WTC11 (cell line): ENCODE results near the gene DYSF. TPM values are rescaled to one million over a fixed set of nuclear protein-coding genes. Genes with fewer than 3 reads are reported as not detected.

ENCODE experiments used
- ATAC-seq: fragments of 200-7000 bp; cut with Tn5 transposase; 2 replicates; pipeline ENCODE4 v1.10.0; 2021; ENCODE audit warnings: mild to moderate bottlenecking, moderate library complexity
- CTCF ChIA-PET: fragments of 300-600 bp; sonication (Branson Sonifier 250); formaldehyde crosslinking; loops from one replicate; lab custom pipeline; 2021; ENCODE audit warnings: antibody characterized with exemption; lab: Charles Lee
- POLR2A ChIA-PET: fragments of 350-600 bp; sonication (Branson Sonifier 250); formaldehyde crosslinking; loops from one replicate; lab custom pipeline; 2021; ENCODE audit warnings: antibody characterized with exemption; lab: Charles Lee
- DNase-seq: peaks from one replicate; pipeline ENCODE4 v3.0.0; 2021; ENCODE audit warnings: low spot score
- H3K27ac Mint-ChIP-seq: 2 replicates; pipeline ENCODE4 v1.8.0; 2021; ENCODE audit warnings: mixed read lengths
- H3K27me3 Mint-ChIP-seq: 2 replicates; pipeline ENCODE4 v1.8.0; 2021; ENCODE audit warnings: low read depth, mild to moderate bottlenecking, moderate library complexity, mixed read lengths
- H3K36me3 Mint-ChIP-seq: 2 replicates; pipeline ENCODE4 v1.8.0; 2021; ENCODE audit warnings: mixed read lengths
- H3K4me1 Mint-ChIP-seq: 2 replicates; pipeline ENCODE4 v1.8.0; 2022; ENCODE audit warnings: mixed read lengths
- H3K4me3 Mint-ChIP-seq: 2 replicates; pipeline ENCODE4 v1.8.0; 2021; ENCODE audit warnings: mild to moderate bottlenecking, moderate library complexity, mixed read lengths
- H3K9me3 Mint-ChIP-seq: 2 replicates; pipeline ENCODE4 v1.8.0; 2021; ENCODE audit warnings: mixed read lengths
- ESRRA ChIP-seq: sonication (generic); formaldehyde crosslinking; IDR thresholded peaks from 2 replicates; pipeline ENCODE4 v1.8.1; 2022; ENCODE audit warnings: mild to moderate bottlenecking, missing genetic modification reagents, borderline replicate concordance
- FOXP1 ChIP-seq: sonication (generic); formaldehyde crosslinking; IDR thresholded peaks from 2 replicates; pipeline ENCODE4 v1.8.0; 2022; ENCODE audit warnings: missing genetic modification reagents, mild to moderate bottlenecking, moderate library complexity, borderline replicate concordance
- GTF2I ChIP-seq: fragments of 250-450 bp; sonication (Bioruptor Pico); conservative IDR thresholded peaks from 2 replicates; pipeline ENCODE4 v1.4.0; 2021; ENCODE audit warnings: mild to moderate bottlenecking
- HMGA2 ChIP-seq: fragments of 250-450 bp; sonication (Bioruptor Pico); IDR thresholded peaks from 2 replicates; pipeline ENCODE4 v1.4.0; 2021; ENCODE audit warnings: mild to moderate bottlenecking, moderate library complexity
- KAT7 ChIP-seq: sonication (generic); formaldehyde crosslinking; IDR thresholded peaks from 2 replicates; pipeline ENCODE4 v1.8.1; 2023; ENCODE audit warnings: missing genetic modification reagents, mild to moderate bottlenecking, borderline replicate concordance
- NR1H2 ChIP-seq: sonication (generic); formaldehyde crosslinking; IDR thresholded peaks from 2 replicates; pipeline ENCODE4 v1.9.0; 2021; ENCODE audit warnings: mild to moderate bottlenecking, moderate library complexity, missing genetic modification reagents
- NR2C2 ChIP-seq: sonication (generic); formaldehyde crosslinking; IDR thresholded peaks from 2 replicates; pipeline ENCODE4 v1.8.0; 2022; ENCODE audit warnings: mild to moderate bottlenecking, missing genetic modification reagents
- NR3C1 ChIP-seq: sonication (generic); formaldehyde crosslinking; conservative IDR thresholded peaks from 2 replicates; pipeline ENCODE4 v1.8.1; 2023; ENCODE audit warnings: low read depth, mild to moderate bottlenecking, missing genetic modification reagents
- RELA ChIP-seq: sonication (generic); formaldehyde crosslinking; IDR thresholded peaks from 2 replicates; pipeline ENCODE4 v1.8.1; 2022; ENCODE audit warnings: missing genetic modification reagents, mild to moderate bottlenecking, borderline replicate concordance
- SOX15 ChIP-seq: fragments of 250-450 bp; sonication (Bioruptor Pico); IDR thresholded peaks from 2 replicates; pipeline ENCODE4 v1.9.0; 2021; ENCODE audit warnings: mild to moderate bottlenecking
- TCF7 ChIP-seq: sonication (generic); formaldehyde crosslinking; IDR thresholded peaks from 2 replicates; pipeline ENCODE4 v1.8.0; 2022; ENCODE audit warnings: mild to moderate bottlenecking, low read depth, missing genetic modification reagents, moderate library complexity
- TEAD1 ChIP-seq: sonication (generic); formaldehyde crosslinking; IDR thresholded peaks from 2 replicates; pipeline ENCODE4 v1.8.0; 2022; ENCODE audit warnings: mild to moderate bottlenecking, missing genetic modification reagents
- ZNF121 ChIP-seq: sonication (generic); formaldehyde crosslinking; IDR thresholded peaks from 2 replicates; pipeline ENCODE4 v1.8.0; 2023; ENCODE audit warnings: missing genetic modification reagents
- ZNF138 ChIP-seq: sonication (generic); formaldehyde crosslinking; conservative IDR thresholded peaks from 2 replicates; pipeline ENCODE4 v1.8.1; 2022; ENCODE audit warnings: mild to moderate bottlenecking, moderate library complexity, missing genetic modification reagents
- ZNF423 ChIP-seq: fragments of 250-450 bp; sonication (Bioruptor Pico); IDR thresholded peaks from 2 replicates; pipeline ENCODE4 v2.1.2; 2022; ENCODE audit warnings: mild to moderate bottlenecking, moderate library complexity
- ZNF671 ChIP-seq: fragments of 250-450 bp; sonication (Bioruptor Pico); IDR thresholded peaks from 2 replicates; pipeline ENCODE4 v1.8.0; 2021; ENCODE audit warnings: mild to moderate bottlenecking
- total RNA-seq: library from RNA; stranded (reverse); gene quantifications from 3 replicates; pipeline ENCODE4 v1.2.3, GENCODE V29; 2021
- TF ChIP-seq, protein P1 (sequence below): sonication (generic); formaldehyde crosslinking; IDR thresholded peaks from 2 replicates; pipeline ENCODE4 v1.8.0; 2022; ENCODE audit warnings: mild to moderate bottlenecking, missing genetic modification reagents
- TF ChIP-seq, protein P2 (sequence below): sonication (generic); formaldehyde crosslinking; conservative IDR thresholded peaks from 2 replicates; pipeline ENCODE4 v1.8.1; 2022; ENCODE audit warnings: mild to moderate bottlenecking, missing genetic modification reagents
- TF ChIP-seq, protein P3 (sequence below): fragments of 250-450 bp; sonication (Bioruptor Pico); IDR thresholded peaks from 2 replicates; pipeline ENCODE4 v1.9.0; 2021; ENCODE audit warnings: mild to moderate bottlenecking
- TF ChIP-seq, protein P4 (sequence below): fragments of 250-450 bp; sonication (Bioruptor Pico); IDR thresholded peaks from 2 replicates; pipeline ENCODE4 v1.9.0; 2021; ENCODE audit warnings: mild to moderate bottlenecking
- TF ChIP-seq, protein P5 (sequence below): fragments of 250-450 bp; sonication (Bioruptor Pico); IDR thresholded peaks from 2 replicates; pipeline ENCODE4 v2.1.2; 2022; ENCODE audit warnings: mild to moderate bottlenecking, moderate library complexity
- TF ChIP-seq, protein P6 (sequence below): sonication (generic); formaldehyde crosslinking; IDR thresholded peaks from 2 replicates; pipeline ENCODE4 v1.8.0; 2023; ENCODE audit warnings: mild to moderate bottlenecking, missing genetic modification reagents
- TF ChIP-seq, protein P7 (sequence below): fragments of 250-450 bp; sonication (Bioruptor Pico); conservative IDR thresholded peaks from 2 replicates; pipeline ENCODE4 v1.9.0; 2021; ENCODE audit warnings: mild to moderate bottlenecking
- TF ChIP-seq, protein P8 (sequence below): sonication (generic); formaldehyde crosslinking; IDR thresholded peaks from 2 replicates; pipeline ENCODE4 v1.8.1; 2023; ENCODE audit warnings: mild to moderate bottlenecking, missing genetic modification reagents

DYSF gene
- total RNA-seq, 1 experiment from 2014 or later, result 14.8 TPM

DNA sequence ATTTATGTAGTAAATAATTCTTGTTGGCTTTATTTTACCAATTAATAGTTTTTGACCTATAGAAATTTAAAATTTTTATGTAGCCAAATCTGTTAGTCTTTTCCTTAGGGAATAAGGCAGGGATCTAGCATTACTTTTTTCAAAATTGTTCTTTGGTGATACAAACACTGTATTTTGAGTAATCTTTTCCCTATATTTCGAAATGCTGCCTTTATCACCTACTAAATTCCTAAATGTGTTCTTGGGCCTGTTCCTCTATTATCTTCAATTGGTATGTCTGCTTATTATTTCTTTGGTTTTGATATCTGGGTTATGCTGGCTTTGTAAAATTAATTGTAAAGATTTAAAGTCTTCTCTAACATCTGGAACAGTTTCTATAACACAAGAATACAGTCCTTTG lies 87.5 kb downstream of the DYSF start:
- POLR2A ChIA-PET, result no interaction called here
- CTCF ChIA-PET, result no interaction called here
- ATAC-seq, result no peak
- no peak overlapping the region for H3K4me3 Mint-ChIP-seq
- no peak for DNase-seq
- TF ChIP-seq, protein P1, sequence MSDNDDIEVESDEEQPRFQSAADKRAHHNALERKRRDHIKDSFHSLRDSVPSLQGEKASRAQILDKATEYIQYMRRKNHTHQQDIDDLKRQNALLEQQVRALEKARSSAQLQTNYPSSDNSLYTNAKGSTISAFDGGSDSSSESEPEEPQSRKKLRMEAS (CRISPR knock-in tag), result no peak
- TF ChIP-seq ESRRA (CRISPR knock-in tag) (no peak), KAT7 (CRISPR knock-in tag) (no peak), NR1H2 (CRISPR knock-in tag) (no peak), NR3C1 (no peak), HMGA2 (CRISPR knock-in tag) (no peak), FOXP1 (no peak), SOX15 (no peak), RELA (CRISPR knock-in tag) (no peak), TCF7 (CRISPR knock-in tag) (no peak), GTF2I (CRISPR knock-in tag) (no peak), NR2C2 (CRISPR knock-in tag) (no peak), TEAD1 (CRISPR knock-in tag) (no peak), ZNF138 (CRISPR knock-in tag) (no peak), ZNF671 (no peak), ZNF423 (CRISPR knock-in tag) (no peak)
- TF ChIP-seq, protein P2, sequence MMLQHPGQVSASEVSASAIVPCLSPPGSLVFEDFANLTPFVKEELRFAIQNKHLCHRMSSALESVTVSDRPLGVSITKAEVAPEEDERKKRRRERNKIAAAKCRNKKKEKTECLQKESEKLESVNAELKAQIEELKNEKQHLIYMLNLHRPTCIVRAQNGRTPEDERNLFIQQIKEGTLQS (CRISPR knock-in tag), result no peak
- TF ChIP-seq, protein P3, sequence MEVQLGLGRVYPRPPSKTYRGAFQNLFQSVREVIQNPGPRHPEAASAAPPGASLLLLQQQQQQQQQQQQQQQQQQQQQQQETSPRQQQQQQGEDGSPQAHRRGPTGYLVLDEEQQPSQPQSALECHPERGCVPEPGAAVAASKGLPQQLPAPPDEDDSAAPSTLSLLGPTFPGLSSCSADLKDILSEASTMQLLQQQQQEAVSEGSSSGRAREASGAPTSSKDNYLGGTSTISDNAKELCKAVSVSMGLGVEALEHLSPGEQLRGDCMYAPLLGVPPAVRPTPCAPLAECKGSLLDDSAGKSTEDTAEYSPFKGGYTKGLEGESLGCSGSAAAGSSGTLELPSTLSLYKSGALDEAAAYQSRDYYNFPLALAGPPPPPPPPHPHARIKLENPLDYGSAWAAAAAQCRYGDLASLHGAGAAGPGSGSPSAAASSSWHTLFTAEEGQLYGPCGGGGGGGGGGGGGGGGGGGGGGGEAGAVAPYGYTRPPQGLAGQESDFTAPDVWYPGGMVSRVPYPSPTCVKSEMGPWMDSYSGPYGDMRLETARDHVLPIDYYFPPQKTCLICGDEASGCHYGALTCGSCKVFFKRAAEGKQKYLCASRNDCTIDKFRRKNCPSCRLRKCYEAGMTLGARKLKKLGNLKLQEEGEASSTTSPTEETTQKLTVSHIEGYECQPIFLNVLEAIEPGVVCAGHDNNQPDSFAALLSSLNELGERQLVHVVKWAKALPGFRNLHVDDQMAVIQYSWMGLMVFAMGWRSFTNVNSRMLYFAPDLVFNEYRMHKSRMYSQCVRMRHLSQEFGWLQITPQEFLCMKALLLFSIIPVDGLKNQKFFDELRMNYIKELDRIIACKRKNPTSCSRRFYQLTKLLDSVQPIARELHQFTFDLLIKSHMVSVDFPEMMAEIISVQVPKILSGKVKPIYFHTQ (CRISPR knock-in tag), result no peak
- TF ChIP-seq, protein P4, sequence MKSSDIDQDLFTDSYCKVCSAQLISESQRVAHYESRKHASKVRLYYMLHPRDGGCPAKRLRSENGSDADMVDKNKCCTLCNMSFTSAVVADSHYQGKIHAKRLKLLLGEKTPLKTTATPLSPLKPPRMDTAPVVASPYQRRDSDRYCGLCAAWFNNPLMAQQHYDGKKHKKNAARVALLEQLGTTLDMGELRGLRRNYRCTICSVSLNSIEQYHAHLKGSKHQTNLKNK (CRISPR knock-in tag), result no peak
- TF ChIP-seq, protein P5, sequence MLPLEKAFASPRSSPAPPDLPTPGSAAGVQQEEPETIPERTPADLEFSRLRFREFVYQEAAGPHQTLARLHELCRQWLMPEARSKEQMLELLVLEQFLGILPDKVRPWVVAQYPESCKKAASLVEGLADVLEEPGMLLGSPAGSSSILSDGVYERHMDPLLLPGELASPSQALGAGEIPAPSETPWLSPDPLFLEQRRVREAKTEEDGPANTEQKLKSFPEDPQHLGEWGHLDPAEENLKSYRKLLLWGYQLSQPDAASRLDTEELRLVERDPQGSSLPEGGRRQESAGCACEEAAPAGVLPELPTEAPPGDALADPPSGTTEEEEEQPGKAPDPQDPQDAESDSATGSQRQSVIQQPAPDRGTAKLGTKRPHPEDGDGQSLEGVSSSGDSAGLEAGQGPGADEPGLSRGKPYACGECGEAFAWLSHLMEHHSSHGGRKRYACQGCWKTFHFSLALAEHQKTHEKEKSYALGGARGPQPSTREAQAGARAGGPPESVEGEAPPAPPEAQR, result no peak
- peaks cover 19% of the 10 kb centered on the region for H3K9me3 Mint-ChIP-seq
- no peaks in the 10 kb centered on the region; the same call in none of the 2 replicates for H3K27me3 Mint-ChIP-seq
- H3K27ac Mint-ChIP-seq, result no peak overlapping the region
- H3K4me1 Mint-ChIP-seq, result no peaks in the 10 kb centered on the region
- H3K36me3 Mint-ChIP-seq, result peaks cover 21% of the 10 kb centered on the region

DNA sequence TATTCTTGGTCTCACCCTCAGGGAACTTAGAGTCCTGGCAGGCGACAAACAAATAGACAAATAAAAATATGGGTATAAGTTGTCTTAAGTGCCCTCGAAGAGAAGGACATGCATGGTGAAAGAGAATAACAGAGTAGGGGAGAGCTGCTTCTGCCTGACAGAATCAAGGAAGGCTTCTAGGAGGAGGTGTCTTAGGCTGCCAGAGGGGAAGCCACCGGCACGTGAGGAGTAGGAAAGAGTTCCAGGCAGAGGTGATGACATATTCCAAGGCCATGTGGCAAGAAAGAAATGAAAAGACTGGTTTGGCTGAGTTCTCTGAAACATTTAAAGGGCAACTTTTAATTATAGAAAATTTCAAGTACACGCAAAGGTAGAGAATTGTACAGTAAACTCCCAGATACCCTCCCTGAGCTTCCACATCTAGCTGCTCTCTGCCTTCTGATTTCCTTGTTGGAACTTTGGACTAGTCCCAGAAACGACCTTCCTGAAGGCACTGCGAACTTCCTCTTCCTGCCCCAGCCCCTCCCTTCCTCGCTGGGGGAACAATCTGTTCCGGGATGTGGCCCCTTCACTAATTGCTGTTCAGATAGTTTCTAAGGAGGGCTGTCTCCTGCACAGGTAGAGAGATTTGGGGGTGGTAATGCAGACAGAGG lies 91.7 kb downstream of the DYSF start:
- POLR2A ChIA-PET, result no interaction called here
- Mint-ChIP-seq H3K36me3 (peaks cover 21% of the 10 kb centered on the region), H3K27me3 (no peaks in the 10 kb centered on the region; the same call in none of the 2 replicates), H3K9me3 (peaks cover 26% of the 10 kb centered on the region), H3K27ac (no peak overlapping the region), H3K4me3 (no peak overlapping the region), H3K4me1 (no peaks in the 10 kb centered on the region)
- ATAC-seq (0 out of 2 replicates have a peak, but pooled peaks have one; percentile 11), DNase-seq (peak; percentile 5)
- CTCF ChIA-PET, result interaction anchor here (1.0 to 2.5 kb wide), 6 partner anchors 11 to 379 kb away, joined by 3 to 15 read pairs (median 7); no protein-coding TSS in a partner anchor
- no peak for TF ChIP-seq ZNF121 (CRISPR knock-in tag)
- TF ChIP-seq, protein P6, sequence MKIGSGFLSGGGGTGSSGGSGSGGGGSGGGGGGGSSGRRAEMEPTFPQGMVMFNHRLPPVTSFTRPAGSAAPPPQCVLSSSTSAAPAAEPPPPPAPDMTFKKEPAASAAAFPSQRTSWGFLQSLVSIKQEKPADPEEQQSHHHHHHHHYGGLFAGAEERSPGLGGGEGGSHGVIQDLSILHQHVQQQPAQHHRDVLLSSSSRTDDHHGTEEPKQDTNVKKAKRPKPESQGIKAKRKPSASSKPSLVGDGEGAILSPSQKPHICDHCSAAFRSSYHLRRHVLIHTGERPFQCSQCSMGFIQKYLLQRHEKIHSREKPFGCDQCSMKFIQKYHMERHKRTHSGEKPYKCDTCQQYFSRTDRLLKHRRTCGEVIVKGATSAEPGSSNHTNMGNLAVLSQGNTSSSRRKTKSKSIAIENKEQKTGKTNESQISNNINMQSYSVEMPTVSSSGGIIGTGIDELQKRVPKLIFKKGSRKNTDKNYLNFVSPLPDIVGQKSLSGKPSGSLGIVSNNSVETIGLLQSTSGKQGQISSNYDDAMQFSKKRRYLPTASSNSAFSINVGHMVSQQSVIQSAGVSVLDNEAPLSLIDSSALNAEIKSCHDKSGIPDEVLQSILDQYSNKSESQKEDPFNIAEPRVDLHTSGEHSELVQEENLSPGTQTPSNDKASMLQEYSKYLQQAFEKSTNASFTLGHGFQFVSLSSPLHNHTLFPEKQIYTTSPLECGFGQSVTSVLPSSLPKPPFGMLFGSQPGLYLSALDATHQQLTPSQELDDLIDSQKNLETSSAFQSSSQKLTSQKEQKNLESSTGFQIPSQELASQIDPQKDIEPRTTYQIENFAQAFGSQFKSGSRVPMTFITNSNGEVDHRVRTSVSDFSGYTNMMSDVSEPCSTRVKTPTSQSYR (CRISPR knock-in tag), result no peak
- TF ChIP-seq, protein P7, sequence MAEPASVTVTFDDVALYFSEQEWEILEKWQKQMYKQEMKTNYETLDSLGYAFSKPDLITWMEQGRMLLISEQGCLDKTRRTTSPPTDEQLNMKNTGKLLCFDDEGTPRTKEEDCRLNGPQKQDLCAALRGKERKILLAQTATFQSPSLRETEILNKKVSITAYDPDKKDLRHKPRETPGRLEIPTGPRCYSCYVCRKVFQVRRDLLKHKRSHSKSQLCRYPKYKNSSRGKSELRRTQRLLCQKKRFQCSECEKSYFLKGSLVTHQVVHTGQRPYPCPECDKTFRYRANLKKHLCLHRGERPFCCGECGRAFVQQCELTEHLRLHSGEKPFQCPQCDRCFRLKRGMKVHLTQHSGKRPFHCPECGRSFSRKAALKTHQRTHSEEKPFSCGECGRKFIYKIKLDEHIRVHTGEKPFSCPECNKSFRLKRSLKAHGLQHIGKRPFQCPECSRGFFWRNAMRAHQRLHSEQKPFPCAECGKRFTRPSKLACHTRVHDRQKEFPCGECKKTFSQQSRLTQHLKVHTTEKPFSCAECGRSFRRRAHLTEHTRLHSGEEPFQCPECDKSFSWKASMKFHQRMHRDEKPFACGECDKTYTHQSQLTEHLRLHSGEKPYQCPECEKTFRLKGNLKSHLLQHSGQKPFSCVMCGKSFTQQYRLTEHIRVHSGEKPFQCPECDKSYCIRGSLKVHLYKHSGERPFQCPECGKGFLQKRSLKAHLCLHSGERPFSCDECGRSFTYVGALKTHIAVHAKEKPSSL (CRISPR knock-in tag), result no peak
- no peak for TF ChIP-seq HMGA2 (CRISPR knock-in tag)
- no peak for TF ChIP-seq ZNF423 (CRISPR knock-in tag)
- TF ChIP-seq, protein P8, sequence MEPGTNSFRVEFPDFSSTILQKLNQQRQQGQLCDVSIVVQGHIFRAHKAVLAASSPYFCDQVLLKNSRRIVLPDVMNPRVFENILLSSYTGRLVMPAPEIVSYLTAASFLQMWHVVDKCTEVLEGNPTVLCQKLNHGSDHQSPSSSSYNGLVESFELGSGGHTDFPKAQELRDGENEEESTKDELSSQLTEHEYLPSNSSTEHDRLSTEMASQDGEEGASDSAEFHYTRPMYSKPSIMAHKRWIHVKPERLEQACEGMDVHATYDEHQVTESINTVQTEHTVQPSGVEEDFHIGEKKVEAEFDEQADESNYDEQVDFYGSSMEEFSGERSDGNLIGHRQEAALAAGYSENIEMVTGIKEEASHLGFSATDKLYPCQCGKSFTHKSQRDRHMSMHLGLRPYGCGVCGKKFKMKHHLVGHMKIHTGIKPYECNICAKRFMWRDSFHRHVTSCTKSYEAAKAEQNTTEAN (CRISPR knock-in tag), result no peak
